Keratinocyte (primary cell): Measurements from ENCODE around the gene NOS1.

ENCODE experiments used
- CTCF ChIP-seq, 3 experiments: IDR thresholded peaks in 1 of 3; conservative IDR thresholded peaks in 1 of 3; optimal IDR thresholded peaks in 1 of 3; 2 replicates in 2 of 3; 3 replicates in 1 of 3; pipeline versions ENCODE3 to v1.5.1; 2011; ENCODE audit warnings: low read length in 3 of 3, mild to moderate bottlenecking in 3 of 3, moderate library complexity in 2 of 3, control low read depth in 1 of 3, inconsistent platforms in 1 of 3; ENCODE audit not compliant: insufficient read depth in 2 of 3; ENCODE audit errors: extremely low read depth in 1 of 3
- EZH2 ChIP-seq: IDR thresholded peaks from one replicate; pipeline ENCODE4 v1.6.1; 2012; ENCODE audit warnings: inconsistent platforms, mild to moderate bottlenecking, low read length, moderate library complexity

GRCh38 chr12:117193903-117194302, 167.5 kb downstream of the NOS1 start:
- no peak for TF ChIP-seq CTCF (optimal IDR thresholded peaks at IDR 0.05 in 1 of 3, IDR thresholded peaks at IDR 0.05 in 1 of 3, conservative IDR thresholded peaks at IDR 0.05 in 1 of 3; ENCODE audit: extremely low read depth in 1 of 3, insufficient read depth in 2 of 3, low read length in 3 of 3)
- no peak for TF ChIP-seq EZH2
